Fibroblast of skin of back (primary cell): Measurements from ENCODE around the gene ATP6V0A4. TPM values are rescaled to one million over a fixed set of nuclear protein-coding genes. Genes with fewer than 3 reads are reported as not detected.
A peak's percentile ranks its signal among the peaks of the same experiment; 100 is the strongest.
"Not testable (repeated sequence)": the region's sequence is repeated elsewhere in the genome, so short reads cannot be mapped to it uniquely, and the experiment has no call there.

Experiments used
- DNase-seq: peaks from one replicate; pipeline ENCODE4 v3.0.0-alpha.2; 2013
- polyA plus RNA-seq, 2 experiments: library from polyadenylated mRNA; unstranded; fragments of 120-200 nt; gene quantifications; one replicate each; pipeline ENCODE4 v1.2.1, GENCODE V29; 2013; ENCODE audit not compliant: insufficient read length in 2 of 2

The ATP6V0A4 gene
- polyA plus RNA-seq (2013, experiment 1 of 2; ENCODE audit: insufficient read length): not detected
- not detected for polyA plus RNA-seq (2013, experiment 2 of 2; ENCODE audit: insufficient read length)

GRCh38 chr7:138797715-138798320, at the start of gene ATP6V0A4, which contains the start of gene TMEM213:
ATP6V0A4 (minus strand) TSS chr7:138798196; CDS start chr7:138771247, 26,949 bp downstream.
TMEM213 (plus strand) TSS chr7:138797994; CDS start chr7:138798105, 111 bp downstream.
- DNase-seq: no peak

GRCh38 chr7:138845711-138846110, 47.7 kb upstream of the ATP6V0A4 start:
- DNase-seq: no peak

- no peak for DNase-seq
These were observed 45.9 kb upstream of the ATP6V0A4 start for GRCh38 chr7:138843632-138844580.

GRCh38 chr7:138842111-138842510, 44.1 kb upstream of the ATP6V0A4 start:
- DNase-seq: peak; percentile 53

- DNase-seq: no peak
These were observed 40.2 kb upstream of the ATP6V0A4 start for GRCh38 chr7:138838166-138838565.

GRCh38 chr7:138837627-138838026, 39.6 kb upstream of the ATP6V0A4 start:
- DNase-seq: no peak

GRCh38 chr7:138835087-138835486, 37.1 kb upstream of the ATP6V0A4 start:
- DNase-seq: no peak

- DNase-seq: no peak
These were observed 36.6 kb upstream of the ATP6V0A4 start for GRCh38 chr7:138834583-138834982.

GRCh38 chr7:138833596-138833995, 35.6 kb upstream of the ATP6V0A4 start:
- DNase-seq: no peak

GRCh38 chr7:138832966-138833365, 35.0 kb upstream of the ATP6V0A4 start:
- no peak for DNase-seq

- no peak for DNase-seq
These were observed 31.3 kb upstream of the ATP6V0A4 start for GRCh38 chr7:138829335-138829734.

- DNase-seq: no peak
These were observed 30.3 kb upstream of the ATP6V0A4 start for GRCh38 chr7:138828302-138828701.

- no peak for DNase-seq
These were observed 27.2 kb upstream of the ATP6V0A4 start for GRCh38 chr7:138825049-138825721.

- DNase-seq: no peak
These were observed 25.0 kb upstream of the ATP6V0A4 start for GRCh38 chr7:138822867-138823535.

GRCh38 chr7:138821912-138822311, 23.9 kb upstream of the ATP6V0A4 start:
- DNase-seq: no peak

GRCh38 chr7:138819625-138820024, 21.6 kb upstream of the ATP6V0A4 start:
- DNase-seq: no peak

- DNase-seq: no peak
These were observed 18.7 kb upstream of the ATP6V0A4 start for GRCh38 chr7:138816650-138817049.

GRCh38 chr7:138814816-138815332, 16.9 kb upstream of the ATP6V0A4 start:
- DNase-seq: no peak

GRCh38 chr7:138813945-138814344, 15.9 kb upstream of the ATP6V0A4 start:
- DNase-seq: no peak

- DNase-seq: not testable (repeated sequence)
These were observed 13.3 kb upstream of the ATP6V0A4 start for GRCh38 chr7:138811327-138811726.

- no peak for DNase-seq
These were observed 11.3 kb upstream of the ATP6V0A4 start for GRCh38 chr7:138809346-138809745.

- DNase-seq: no peak
These were observed 6.6 kb upstream of the ATP6V0A4 start for GRCh38 chr7:138804618-138805017.
